Activated CD8-positive, alpha-beta memory T cell treated with anti-CD3 and anti-CD28 coated beads for 48 hours (primary cell): ENCODE data around the gene PCDHGB3.
"Not testable (repeated sequence)": the region's sequence is repeated elsewhere in the genome, so short reads cannot be mapped to it uniquely, and the experiment has no call there.

Experiments
- DNase-seq, 3 experiments: peaks; one replicate each; pipeline ENCODE4 v3.0.0-alpha.2; 2020; ENCODE audit warnings: low read depth in 2 of 3, low spot score in 2 of 3

The PCDHGB3 gene

GRCh38 chr5:141392429-141393198 lies 22.6 kb downstream of the PCDHGB3 start, which contains the start of gene PCDHGA8:
Gene PCDHGA8, plus strand, starts transcription at chr5:141392633. Its CDS starts 181 bp downstream, at chr5:141392814.
- DNase-seq, result no peak

- DNase-seq, result no peak
These were observed 23.2 kb downstream of the PCDHGB3 start for GRCh38 chr5:141393267-141393666.

- DNase-seq, result not testable (repeated sequence)
These were observed 24.6 kb downstream of the PCDHGB3 start for GRCh38 chr5:141394401-141395187.

GRCh38 chr5:141397756-141398551 lies 27.9 kb downstream of the PCDHGB3 start, which contains the start of gene PCDHGB5:
Gene PCDHGB5, plus strand, starts transcription at chr5:141397947. Its CDS starts 181 bp downstream, at chr5:141398128.
- DNase-seq, result not testable (repeated sequence)

GRCh38 chr5:141398608-141399007 lies 28.6 kb downstream of the PCDHGB3 start:
- no peak for DNase-seq

- DNase-seq, result no peak
These were observed 29.7 kb downstream of the PCDHGB3 start for GRCh38 chr5:141399555-141400258.

- DNase-seq, result no peak
These were observed 32.7 kb downstream of the PCDHGB3 start, which contains the start of gene PCDHGA9 for GRCh38 chr5:141402553-141403243. Gene PCDHGA9, plus strand, starts transcription at chr5:141402778. Its CDS starts 175 bp downstream, at chr5:141402953.

- no peak for DNase-seq
These were observed 33.3 kb downstream of the PCDHGB3 start for GRCh38 chr5:141403387-141403786.

- DNase-seq, result not testable (repeated sequence)
These were observed 37.9 kb downstream of the PCDHGB3 start, which contains the start of gene PCDHGB6 for GRCh38 chr5:141407790-141408505. Gene PCDHGB6, plus strand, starts transcription at chr5:141408021. Its CDS starts 182 bp downstream, at chr5:141408203.

- DNase-seq, result no peak
These were observed 39.7 kb downstream of the PCDHGB3 start for GRCh38 chr5:141409598-141410306.

GRCh38 chr5:141411575-141411974 lies 41.5 kb downstream of the PCDHGB3 start:
- DNase-seq, result no peak

GRCh38 chr5:141412854-141413539 lies 43.0 kb downstream of the PCDHGB3 start, which contains the start of gene PCDHGA10:
Gene PCDHGA10, plus strand, starts transcription at chr5:141412987. Its CDS starts 189 bp downstream, at chr5:141413176.
- no peak for DNase-seq

- no peak for DNase-seq
These were observed 43.6 kb downstream of the PCDHGB3 start for GRCh38 chr5:141413540-141414069.

GRCh38 chr5:141414548-141415274 lies 44.7 kb downstream of the PCDHGB3 start:
- DNase-seq, result not testable (repeated sequence)

- not testable (repeated sequence) for DNase-seq
These were observed 45.2 kb downstream of the PCDHGB3 start for GRCh38 chr5:141415275-141415618.

- not testable (repeated sequence) for DNase-seq
These were observed 47.6 kb downstream of the PCDHGB3 start, which contains the start of gene PCDHGB7 for GRCh38 chr5:141417494-141418172. Gene PCDHGB7, plus strand, starts transcription at chr5:141417677. Its CDS starts 183 bp downstream, at chr5:141417860.
